Measurements from ENCODE around the gene HHIPL2. TPM values are rescaled to one million over a fixed set of nuclear protein-coding genes. Genes with fewer than 3 reads are reported as not detected.

HHIPL2 gene
- total RNA-seq, 4 donors from 2014 or later: not detected

- TF ChIP-seq, protein P1, sequence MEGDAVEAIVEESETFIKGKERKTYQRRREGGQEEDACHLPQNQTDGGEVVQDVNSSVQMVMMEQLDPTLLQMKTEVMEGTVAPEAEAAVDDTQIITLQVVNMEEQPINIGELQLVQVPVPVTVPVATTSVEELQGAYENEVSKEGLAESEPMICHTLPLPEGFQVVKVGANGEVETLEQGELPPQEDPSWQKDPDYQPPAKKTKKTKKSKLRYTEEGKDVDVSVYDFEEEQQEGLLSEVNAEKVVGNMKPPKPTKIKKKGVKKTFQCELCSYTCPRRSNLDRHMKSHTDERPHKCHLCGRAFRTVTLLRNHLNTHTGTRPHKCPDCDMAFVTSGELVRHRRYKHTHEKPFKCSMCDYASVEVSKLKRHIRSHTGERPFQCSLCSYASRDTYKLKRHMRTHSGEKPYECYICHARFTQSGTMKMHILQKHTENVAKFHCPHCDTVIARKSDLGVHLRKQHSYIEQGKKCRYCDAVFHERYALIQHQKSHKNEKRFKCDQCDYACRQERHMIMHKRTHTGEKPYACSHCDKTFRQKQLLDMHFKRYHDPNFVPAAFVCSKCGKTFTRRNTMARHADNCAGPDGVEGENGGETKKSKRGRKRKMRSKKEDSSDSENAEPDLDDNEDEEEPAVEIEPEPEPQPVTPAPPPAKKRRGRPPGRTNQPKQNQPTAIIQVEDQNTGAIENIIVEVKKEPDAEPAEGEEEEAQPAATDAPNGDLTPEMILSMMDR (IDR thresholded peaks at IDR 0.05; ENCODE audit: low read depth): no peak
These were observed 24.1 kb downstream of the HHIPL2 start for GRCh38 chr1:222523852-222524251.

GRCh38 chr1:222522105-222522915 lies 25.6 kb downstream of the HHIPL2 start:
- TF ChIP-seq, protein P1 (IDR thresholded peaks at IDR 0.05; ENCODE audit: low read depth): no peak

GRCh38 chr1:222521299-222522104 lies 26.4 kb downstream of the HHIPL2 start:
- TF ChIP-seq, protein P1 (IDR thresholded peaks at IDR 0.05; ENCODE audit: low read depth): no peak

Small RNAs within 50 kb of the gene (small RNA-seq; reads per million reads assigned to genes)
- gene RNU6-791P: not detected

Other genes starting within 250 kb of the HHIPL2 start
- 1 to 10 TPM; 5.1 to 8.9 (median 7.3) TPM for gene TAF1A, start 41.8 kb upstream of the HHIPL2 start, total RNA-seq
- 10 to 100 TPM; 44.9 to 62.4 (median 50.0) TPM for gene MIA3, start 70.0 kb upstream of the HHIPL2 start, total RNA-seq
- gene AIDA, start 164.4 kb upstream of the HHIPL2 start, total RNA-seq: 100 to 1,000 TPM; 107 to 147 (median 112) TPM
- 10 to 100 TPM; 34.1 to 65.4 (median 57.8) TPM for gene BROX, start 164.5 kb upstream of the HHIPL2 start, total RNA-seq
- 1 to 10 TPM in 2 of 4 donors, under 1 TPM in 2; 0.82 to 1.8 (median 1.1) TPM for gene FAM177B, start 189.1 kb upstream of the HHIPL2 start, total RNA-seq